GM19238 (cell line): Measurements from ENCODE around the gene MTMR6.

Experiments used
- DNase-seq: peaks from one replicate; pipeline ENCODE4 v3.0.0; 2011; ENCODE audit warnings: low spot score; ENCODE audit not compliant: insufficient read length

MTMR6 gene

DNA sequence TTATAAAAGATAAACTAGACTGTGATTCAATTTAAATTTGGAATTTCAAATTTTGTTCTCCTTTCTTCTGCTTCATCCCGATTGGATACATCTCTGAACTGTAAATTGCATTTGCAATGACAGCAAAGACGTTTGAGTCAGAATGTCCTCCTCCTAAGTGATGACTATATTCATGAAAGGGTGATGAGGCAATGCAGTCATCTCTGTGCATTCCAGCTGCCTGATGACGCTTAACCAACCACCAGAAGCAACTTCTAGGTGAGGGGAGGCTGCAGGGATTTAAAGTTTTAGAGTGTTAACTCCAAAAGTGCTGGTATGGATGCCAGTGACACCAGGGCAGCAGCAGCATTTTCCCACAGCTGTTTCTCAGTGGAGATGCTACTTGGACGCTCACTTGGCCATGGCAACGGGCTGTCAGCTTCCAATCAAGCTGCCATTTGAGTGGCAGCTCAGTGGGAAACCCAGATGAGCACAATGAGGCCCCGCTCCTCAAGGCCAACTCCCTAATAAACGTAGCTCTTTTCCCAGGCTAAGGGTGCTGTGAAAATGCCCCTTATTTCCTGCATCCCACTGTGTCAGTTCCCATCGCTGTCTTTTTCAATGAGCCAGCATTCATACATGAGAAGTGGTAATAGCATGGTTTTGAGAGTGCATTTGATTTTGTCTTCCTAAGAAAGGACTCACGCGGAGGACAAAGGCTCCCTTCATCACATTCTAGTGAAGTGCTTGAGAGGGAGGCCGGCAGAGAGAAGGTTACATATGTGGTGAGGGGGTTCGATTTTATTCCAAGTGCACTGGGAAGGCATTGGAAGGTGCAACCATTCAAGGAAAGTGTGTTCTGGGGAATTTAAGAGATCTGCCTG, 70.0 kb downstream of the MTMR6 start:
- DNase-seq, result no peak

DNA sequence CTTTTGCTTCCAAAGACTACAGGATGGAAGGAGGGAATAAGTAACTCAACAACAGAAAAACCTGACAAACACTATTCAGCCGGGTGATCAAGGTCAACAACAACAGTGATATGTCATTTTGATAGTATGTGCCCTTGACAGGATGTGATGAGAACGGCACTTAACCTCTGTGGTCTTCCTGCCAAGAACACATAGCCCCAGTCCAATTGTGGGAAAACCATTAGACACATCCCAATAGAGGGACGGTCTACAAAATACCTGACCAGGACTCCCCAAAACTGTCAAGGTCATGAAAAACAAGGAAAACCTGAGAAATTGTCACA, 72.1 kb downstream of the MTMR6 start:
- no peak for DNase-seq

DNA sequence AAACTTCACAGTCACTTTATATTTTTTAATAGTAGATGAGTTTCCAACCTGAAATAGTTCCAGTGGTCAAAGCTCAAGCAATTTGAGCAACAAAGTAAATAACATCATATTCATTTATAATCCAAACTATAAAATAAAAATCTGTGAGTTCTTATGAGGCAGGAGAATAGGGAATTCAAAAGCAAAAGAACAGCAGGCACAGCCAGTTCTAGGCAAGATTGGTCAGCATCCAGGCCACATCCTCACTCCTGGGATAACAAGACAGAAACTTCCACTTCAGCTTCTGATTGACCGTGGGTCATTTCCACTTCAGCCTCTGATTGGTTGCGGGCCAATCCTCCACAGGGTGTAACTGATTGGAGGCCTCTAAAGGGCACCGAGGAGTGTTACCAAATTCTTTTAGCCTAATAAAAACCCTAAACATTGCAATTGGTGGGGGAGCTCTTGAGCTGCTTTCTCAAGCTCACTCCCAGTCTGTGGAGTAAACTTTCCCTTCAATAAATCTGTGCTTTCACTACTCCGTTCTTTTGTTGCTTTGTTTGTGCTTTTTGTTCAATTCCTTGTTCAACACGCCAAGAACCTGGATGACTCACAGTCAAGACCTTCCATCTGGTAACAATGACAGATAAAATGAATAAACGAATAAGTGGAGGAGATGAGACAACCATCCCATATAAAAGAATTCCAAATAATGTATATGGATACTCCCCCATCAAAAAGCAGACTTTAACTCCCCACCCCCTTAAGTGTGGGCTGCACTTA, 72.6 kb downstream of the MTMR6 start:
- no peak for DNase-seq

DNA sequence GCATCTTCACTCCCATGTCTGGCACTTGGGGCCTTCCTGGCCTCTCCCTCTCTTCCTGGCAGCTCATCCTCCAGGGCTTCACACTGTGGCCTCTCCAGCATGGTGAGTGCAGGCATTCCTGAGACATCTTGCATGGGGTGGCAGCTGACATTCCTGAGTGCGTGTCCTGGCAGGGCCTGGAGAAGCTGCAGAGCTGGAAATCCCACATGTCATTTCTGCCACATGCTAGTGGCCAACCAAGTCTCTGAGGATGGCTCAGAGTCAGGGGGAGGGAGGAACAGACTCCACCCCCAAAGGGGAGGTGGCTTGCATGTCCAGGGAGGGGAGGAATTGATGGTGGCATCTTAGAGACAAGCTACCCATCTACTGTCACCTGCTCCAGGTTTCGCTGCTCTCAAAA, 73.6 kb downstream of the MTMR6 start:
- DNase-seq, result no peak

DNA sequence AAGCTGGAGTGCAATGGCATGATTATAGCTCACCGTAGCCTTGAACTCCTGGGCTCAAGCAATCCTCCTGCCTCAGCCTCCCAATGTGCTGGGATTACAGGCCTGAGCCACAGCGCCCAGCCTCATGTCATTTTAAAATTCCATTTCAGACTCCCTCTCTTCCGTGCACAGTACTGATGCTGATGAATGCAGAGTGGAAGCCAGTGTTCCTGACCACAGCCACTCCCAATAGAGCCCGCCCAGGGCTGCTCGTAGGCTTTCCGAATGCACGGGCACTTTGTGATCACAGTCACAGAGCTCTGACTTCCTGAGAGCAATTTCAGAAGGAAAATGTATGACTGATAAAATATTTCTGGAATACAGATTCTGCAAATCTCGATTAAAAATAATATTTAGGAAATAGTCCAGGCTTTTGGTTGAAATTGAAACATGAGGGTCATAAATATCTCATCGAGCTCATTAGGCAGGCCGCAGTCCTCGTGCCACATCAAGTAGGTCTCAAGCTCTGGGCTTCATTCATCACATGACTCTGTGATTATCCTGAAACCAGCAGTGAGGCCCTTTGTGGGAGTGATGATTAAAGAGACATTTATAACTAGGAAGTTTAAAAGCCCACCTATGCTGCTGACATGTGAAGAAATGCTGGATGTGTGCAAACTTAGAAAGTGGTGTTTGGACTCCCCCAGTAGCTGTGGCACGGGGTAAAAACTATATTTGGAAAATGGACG, 76.3 kb downstream of the MTMR6 start:
- DNase-seq, result no peak

DNA sequence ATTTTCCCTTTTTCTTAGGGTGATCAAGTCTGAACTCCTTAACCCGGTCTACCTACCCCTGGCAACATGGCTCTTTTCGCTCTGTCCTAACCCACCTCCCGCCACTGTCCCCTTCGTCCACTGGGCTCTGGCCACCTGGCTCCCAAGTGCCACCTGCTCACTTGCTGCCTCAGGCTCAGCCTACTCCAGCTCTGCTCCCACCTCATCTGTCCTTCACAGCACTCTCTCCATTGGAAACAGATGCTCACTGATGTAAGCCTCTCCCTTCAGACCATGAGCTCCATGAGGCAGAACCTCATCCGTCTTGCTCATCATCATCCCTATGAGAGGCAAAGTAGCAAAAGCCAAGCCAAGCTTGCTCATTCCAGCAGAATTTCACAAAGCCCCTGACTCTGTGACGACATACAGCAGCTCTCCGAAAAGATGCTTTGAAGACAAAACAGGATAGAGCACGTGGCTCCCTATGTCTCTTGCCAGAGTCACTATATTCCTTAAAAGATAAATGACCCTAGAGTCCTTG, 79.9 kb downstream of the MTMR6 start:
- DNase-seq, result no peak

DNA sequence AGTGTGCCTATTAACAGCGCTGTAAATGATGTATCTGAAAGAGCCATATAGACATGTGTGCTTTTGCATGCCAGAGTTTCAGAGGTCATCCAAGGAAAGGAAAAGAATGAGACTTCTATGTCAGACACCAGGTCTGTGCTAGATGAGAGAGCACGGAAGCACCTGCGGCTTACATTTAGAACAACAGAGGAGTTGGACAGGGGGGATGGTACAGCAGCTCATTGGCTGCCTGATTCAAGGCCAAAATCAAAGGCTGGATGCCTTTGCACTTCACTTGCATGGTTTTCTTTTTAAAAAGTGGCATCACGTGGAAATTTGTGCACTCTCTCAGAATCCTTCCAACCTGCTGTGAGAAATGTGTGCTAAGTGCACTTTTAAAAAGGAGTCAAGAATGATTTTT, 82.4 kb downstream of the MTMR6 start:
- no peak for DNase-seq

DNA sequence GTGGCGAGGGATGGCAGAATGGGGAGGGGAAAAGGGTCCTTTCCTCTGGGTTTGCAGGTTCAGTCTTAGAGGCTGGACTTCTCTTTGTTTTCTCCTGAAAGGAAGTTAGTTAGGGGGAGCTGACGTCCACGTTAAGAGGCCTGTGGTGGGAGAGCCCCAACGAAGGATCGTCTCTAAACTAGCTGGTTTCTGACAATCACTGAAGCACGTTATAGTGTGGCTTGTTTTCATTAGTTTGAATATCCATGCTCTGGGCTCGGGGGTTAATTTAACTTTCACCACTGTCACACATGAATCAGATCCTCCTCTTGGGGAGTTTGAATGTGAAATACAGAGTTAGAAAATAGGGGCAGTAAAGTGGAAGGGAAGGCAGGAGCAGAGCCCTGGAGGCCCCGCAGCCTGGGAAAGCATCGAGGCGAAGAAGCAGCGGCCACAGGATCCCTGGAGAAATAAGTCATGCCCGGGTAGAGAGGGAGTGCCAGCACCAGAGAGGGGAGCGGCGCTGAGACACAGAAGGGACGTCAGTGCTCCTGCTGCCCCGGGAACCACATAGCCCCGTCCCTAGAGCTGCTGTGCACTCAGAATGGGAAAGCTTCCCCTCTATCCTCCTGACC, 84.1 kb downstream of the MTMR6 start:
- DNase-seq, result no peak

DNA sequence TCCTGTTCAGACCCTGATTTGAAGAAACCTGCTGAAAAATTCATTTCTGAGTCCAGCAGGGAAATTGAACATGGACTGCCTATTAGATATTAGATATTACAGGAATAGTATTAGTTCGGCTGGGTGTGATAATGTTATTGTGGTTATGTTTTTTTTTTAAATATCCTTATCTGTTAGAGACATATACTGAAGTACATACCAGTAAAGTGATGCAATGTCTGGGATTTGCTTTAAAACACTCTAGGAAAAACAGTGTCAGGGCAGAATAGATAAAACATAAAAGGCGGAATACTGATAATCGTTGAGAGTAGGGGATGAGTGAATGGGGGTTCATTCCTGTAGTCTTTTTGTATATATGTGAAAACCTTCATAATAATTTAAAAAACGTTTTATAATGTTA, 86.5 kb downstream of the MTMR6 start:
- DNase-seq, result no peak

DNA sequence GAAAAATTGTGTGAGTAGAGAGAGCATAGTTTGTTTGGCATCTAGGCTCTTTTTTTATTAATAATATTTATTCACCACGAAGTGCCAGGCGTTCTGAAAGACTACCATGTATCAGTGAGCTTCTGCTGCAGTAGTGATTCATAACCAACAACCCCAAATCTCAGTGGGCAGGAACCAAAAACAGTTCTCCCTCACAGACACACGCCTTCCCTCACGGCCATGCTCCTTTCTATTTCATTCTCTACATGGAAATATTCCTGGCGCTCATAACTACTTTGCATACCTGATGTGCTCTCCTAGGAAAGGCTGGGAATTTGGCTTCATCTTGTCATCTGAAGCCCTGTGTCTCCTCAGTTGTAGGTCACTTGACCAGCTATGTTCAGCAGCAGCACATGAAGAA, 88.6 kb downstream of the MTMR6 start:
- no peak for DNase-seq

DNA sequence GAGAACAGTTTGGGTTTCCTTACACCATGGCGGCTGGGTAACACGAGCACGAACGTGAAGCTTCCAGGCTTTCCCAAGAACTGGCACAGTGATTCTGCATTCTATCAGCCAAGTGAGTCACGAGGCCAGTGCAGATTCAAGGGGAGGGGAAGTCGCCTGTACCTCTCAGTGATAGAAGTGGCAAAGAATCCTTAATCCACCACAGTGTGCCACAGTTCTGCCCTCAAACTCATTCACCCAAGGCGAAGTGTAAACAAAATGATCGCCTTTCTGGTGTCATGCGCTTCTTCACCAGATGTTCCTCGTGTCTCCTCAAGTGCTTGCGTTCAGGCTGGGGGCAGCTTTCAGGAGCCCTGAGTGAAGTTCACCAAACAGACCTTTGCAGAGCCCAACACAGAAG, 90.3 kb downstream of the MTMR6 start:
- no peak for DNase-seq
